BJ (cell line): ENCODE data around the gene SSH2. TPM values are rescaled to one million over a fixed set of nuclear protein-coding genes. Genes with fewer than 3 reads are reported as not detected.
"Not testable (repeated sequence)": the region's sequence is repeated elsewhere in the genome, so short reads cannot be mapped to it uniquely, and the experiment has no call there.

Source experiments
- CTCF ChIA-PET: fragments of 350-600 bp; formaldehyde crosslinking; extraction: SDS; loops from one replicate; lab custom pipeline; 2021; ENCODE audit warnings: antibody characterized with exemption, inconsistent platforms; lab: Yijun Ruan, JAX
- POLR2A ChIA-PET: fragments of 300-600 bp; sonication (Branson Sonifier 250); formaldehyde crosslinking; extraction: SDS; loops from one replicate; lab custom pipeline; 2021; ENCODE audit warnings: antibody characterized with exemption; lab: Charles Lee
- DNase-seq: peaks from one replicate; pipeline ENCODE4 v3.0.0-alpha.2; 2011; ENCODE audit warnings: low read depth
- H3K27me3 ChIP-seq: 2 replicates; pipeline ENCODE4 v1.6.0; 2011; ENCODE audit warnings: low read length; ENCODE audit not compliant: control insufficient read depth, insufficient read depth
- H3K36me3 ChIP-seq: 2 replicates; pipeline ENCODE4 v1.5.1; 2011; ENCODE audit warnings: low read length; ENCODE audit not compliant: control insufficient read depth, insufficient read depth
- H3K4me3 ChIP-seq: 2 replicates; pipeline ENCODE4 v1.5.1; 2011; ENCODE audit warnings: low read depth, mild to moderate bottlenecking, control low read depth, low read length
- CTCF ChIP-seq: IDR thresholded peaks from 2 replicates; pipeline ENCODE4 v1.5.1; 2011; ENCODE audit warnings: low read depth, mild to moderate bottlenecking, control low read depth, inconsistent platforms, low read length, moderate library complexity; ENCODE audit not compliant: insufficient read depth
- polyA plus RNA-seq: library from polyadenylated mRNA; depleted of rRNA; stranded (reverse); fragments of >200 nt; gene quantifications from 2 replicates; pipeline ENCODE4 v1.2.3, GENCODE V29; 2011

Gene SSH2
- polyA plus RNA-seq, 1 experiment, result 5.7 TPM

- no peak for TF ChIP-seq CTCF
- no peak for DNase-seq
- Histone ChIP-seq H3K4me3 (no peak overlapping the region), H3K36me3 (no peaks in the 10 kb centered on the region), H3K27me3 (no peaks in the 10 kb centered on the region)
- POLR2A ChIA-PET, result interaction anchor here (0.6 kb wide), 1 partner anchor 14 kb away, joined by 3 read pairs; no protein-coding TSS in a partner anchor
- CTCF ChIA-PET, result interaction anchor here (0.8 kb wide), 1 partner anchor 19 kb away, joined by 3 read pairs; no protein-coding TSS in a partner anchor
These were observed 44.9 kb downstream of the SSH2 start for GRCh38 chr17:29885031-29885640.

DNA sequence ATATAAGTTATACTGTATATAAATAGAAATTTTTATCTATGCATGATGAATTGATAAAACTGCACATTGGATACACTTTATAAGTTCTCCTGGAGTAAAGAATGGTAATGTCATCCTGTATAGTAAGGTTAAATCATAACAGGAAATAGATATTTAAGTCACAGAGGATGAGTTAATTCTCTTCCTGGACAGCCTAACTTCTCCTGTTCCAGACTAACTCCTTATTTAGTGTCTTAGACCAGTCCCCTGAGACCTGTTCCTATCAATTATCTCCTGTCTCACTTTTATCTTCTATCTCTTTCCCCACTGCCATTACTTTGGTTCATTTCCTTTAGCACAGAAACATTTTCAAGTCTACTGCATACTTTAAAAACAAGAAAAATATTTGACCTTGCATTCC lies 46.5 kb downstream of the SSH2 start:
- DNase-seq, result no peak
- CTCF ChIA-PET, result interaction anchor here (0.7 kb wide), 1 partner anchor 228 kb away, joined by 3 read pairs; no protein-coding TSS in a partner anchor
- no peak for TF ChIP-seq CTCF
- Histone ChIP-seq H3K27me3 (no peaks in the 10 kb centered on the region), H3K4me3 (no peak overlapping the region), H3K36me3 (no peaks in the 10 kb centered on the region)
- POLR2A ChIA-PET, result no interaction called here

DNA sequence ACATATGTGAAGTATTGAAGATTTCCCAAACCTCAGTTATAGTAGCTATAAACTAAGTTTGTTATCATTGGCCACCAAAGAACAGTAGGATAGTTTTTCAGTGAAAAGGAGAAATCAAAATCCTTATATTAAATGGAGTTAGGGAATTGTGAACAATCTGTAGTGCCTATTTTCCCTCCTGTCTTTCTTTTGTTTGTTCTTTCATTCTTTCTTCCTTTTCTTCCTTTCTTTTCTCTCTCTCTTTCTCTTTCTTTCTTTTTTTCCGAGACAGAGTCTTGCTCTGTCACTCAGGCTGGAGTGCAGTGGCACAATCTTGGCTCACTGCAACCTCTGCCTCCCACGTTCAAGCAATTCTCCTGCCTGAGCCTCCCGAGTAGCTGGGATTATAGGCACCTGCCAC lies 48.8 kb downstream of the SSH2 start:
- CTCF ChIA-PET, result interaction anchor here (1.9 kb wide), 1 partner anchor 13 kb away, joined by 6 read pairs; no protein-coding TSS in a partner anchor
- no peak for TF ChIP-seq CTCF
- Histone ChIP-seq H3K27me3 (no peaks in the 10 kb centered on the region), H3K36me3 (no peaks in the 10 kb centered on the region), H3K4me3 (no peak overlapping the region)
- DNase-seq, result no peak
- POLR2A ChIA-PET, result no interaction called here

DNA sequence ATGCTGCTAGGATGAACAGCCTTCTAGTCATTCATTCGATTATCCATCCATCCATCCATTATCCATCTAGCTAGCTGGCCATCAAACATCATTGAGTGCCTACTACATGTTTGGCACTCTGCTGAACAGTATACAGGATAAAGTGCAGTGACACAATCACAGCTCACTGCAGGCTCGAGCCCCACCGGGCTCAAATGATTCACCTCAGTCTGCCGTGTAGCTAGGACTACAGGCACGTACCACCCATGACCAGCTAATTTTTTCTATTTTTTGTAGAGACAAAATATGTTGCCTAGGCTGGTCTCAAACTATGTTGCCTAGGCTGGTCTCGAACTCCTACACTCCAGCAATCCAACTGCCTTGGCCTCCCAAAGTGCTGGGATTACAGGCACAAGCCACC lies 50.0 kb downstream of the SSH2 start:
- POLR2A ChIA-PET, result no interaction called here
- no peak for DNase-seq
- Histone ChIP-seq H3K36me3 (no peaks in the 10 kb centered on the region), H3K27me3 (no peaks in the 10 kb centered on the region), H3K4me3 (no peak overlapping the region)
- CTCF ChIA-PET, result no interaction called here
- no peak for TF ChIP-seq CTCF

DNA sequence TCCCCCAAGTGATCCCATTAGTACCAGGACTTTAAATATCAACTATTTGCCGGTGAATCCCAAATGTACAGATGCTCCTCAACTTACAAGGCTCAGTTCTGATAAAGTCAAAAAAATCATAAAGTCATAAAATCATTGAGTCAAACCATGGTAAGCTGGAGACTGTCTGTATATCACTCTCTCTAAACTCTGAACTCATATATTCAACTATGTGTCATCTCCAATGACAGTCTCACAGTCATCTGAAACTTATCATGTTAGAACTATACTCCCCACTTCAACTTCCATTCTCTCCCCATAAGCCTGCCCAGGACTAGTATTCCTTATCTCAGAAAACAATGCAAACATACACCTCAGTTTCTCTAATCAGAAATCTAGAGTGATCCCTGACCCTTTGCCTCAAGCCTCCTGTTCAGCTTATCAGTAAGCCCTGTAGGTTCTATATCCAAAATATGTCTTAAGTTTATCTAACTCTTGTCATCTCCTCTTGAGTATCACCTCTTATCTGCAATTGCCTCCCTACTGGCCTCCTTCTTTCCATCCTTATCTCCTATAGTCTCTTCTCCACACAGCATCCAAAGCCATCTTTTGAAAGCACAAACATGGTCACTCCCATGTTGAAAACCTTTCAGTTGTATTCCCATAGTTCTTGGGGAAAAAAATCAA lies 55.0 kb downstream of the SSH2 start:
- H3K36me3 ChIP-seq, result no peaks in the 10 kb centered on the region
- H3K27me3 ChIP-seq, result no peaks in the 10 kb centered on the region
- no peak overlapping the region for H3K4me3 ChIP-seq
- DNase-seq, result no peak
- ChIA-PET POLR2A (no interaction called here), CTCF (interaction anchor here (1.0 kb wide), 1 partner anchor 56 kb away, joined by 4 read pairs; no protein-coding TSS in a partner anchor)
- no peak for TF ChIP-seq CTCF

GRCh38 chr17:29874358-29874757 lies 55.7 kb downstream of the SSH2 start:
- H3K4me3 ChIP-seq, POLR2A ChIA-PET, H3K36me3 ChIP-seq: not testable (repeated sequence)

More at GRCh38 chr17:29874358-29874757, 55.7 kb downstream of the SSH2 start:
- not testable (repeated sequence) for DNase-seq, H3K27me3 ChIP-seq
- CTCF ChIA-PET, result interaction anchor here (1.0 kb wide), 1 partner anchor 57 kb away, joined by 4 read pairs; no protein-coding TSS in a partner anchor
